Loucy (cell line): ENCODE measurements around the gene MED7.

Source experiments
- H2AFZ ChIP-seq: fragments of 200-600 bp; sonication (generic); 2 replicates; pipeline ENCODE4 v1.6.0; 2016; ENCODE audit warnings: antibody characterized with exemption, mild to moderate bottlenecking, low read length, moderate library complexity
- H3F3A ChIP-seq: fragments of 200-600 bp; 2 replicates; pipeline ENCODE4 v1.6.0; 2016; ENCODE audit warnings: antibody characterized with exemption, low read depth, mild to moderate bottlenecking
- H3K27me3 ChIP-seq: fragments of 200-600 bp; sonication (generic); 2 replicates; pipeline ENCODE4 v1.6.1; 2014; ENCODE audit warnings: low read length, mild to moderate bottlenecking; ENCODE audit not compliant: insufficient read depth, poor library complexity, severe bottlenecking
- H3K36me3 ChIP-seq: fragments of 200-600 bp; sonication (generic); 2 replicates; pipeline ENCODE4 v1.6.1; 2016; ENCODE audit warnings: low read length; ENCODE audit not compliant: insufficient read depth
- H3K4me1 ChIP-seq: fragments of 200-600 bp; sonication (generic); 2 replicates; pipeline ENCODE4 v1.5.1; 2014; ENCODE audit warnings: low read length, mild to moderate bottlenecking; ENCODE audit not compliant: insufficient read depth, poor library complexity, severe bottlenecking
- H3K4me2 ChIP-seq: fragments of 200-600 bp; sonication (generic); 2 replicates; pipeline ENCODE4 v1.6.0; 2014; ENCODE audit warnings: antibody characterized with exemption, low read length, low read depth, mild to moderate bottlenecking; ENCODE audit not compliant: poor library complexity, severe bottlenecking
- H3K4me3 ChIP-seq: fragments of 200-600 bp; sonication (generic); 2 replicates; pipeline ENCODE4 v1.5.1; 2014; ENCODE audit warnings: low read length, mild to moderate bottlenecking, mixed read lengths; ENCODE audit not compliant: poor library complexity, severe bottlenecking
- H3K79me2 ChIP-seq: fragments of 200-600 bp; sonication (generic); 2 replicates; pipeline ENCODE4 v1.6.1; 2014; ENCODE audit warnings: low read length; ENCODE audit not compliant: insufficient read depth
- H3K9ac ChIP-seq: fragments of 200-600 bp; sonication (generic); 2 replicates; pipeline ENCODE4 v1.6.0; 2014; ENCODE audit warnings: mild to moderate bottlenecking, low read depth, low read length, moderate library complexity; ENCODE audit not compliant: poor library complexity, severe bottlenecking
- H3K9me2 ChIP-seq: fragments of 200-600 bp; sonication (generic); replicated peaks from 2 replicates; pipeline ENCODE4 v1.6.1; 2016; ENCODE audit warnings: low read depth, low read length, mixed read lengths
- H3K9me3 ChIP-seq: fragments of 200-600 bp; sonication (generic); 2 replicates; pipeline ENCODE4 v1.6.1; 2014; ENCODE audit warnings: mild to moderate bottlenecking, antibody characterized with exemption, low read length, low read depth; ENCODE audit not compliant: insufficient read depth
- H4K20me1 ChIP-seq: fragments of 200-600 bp; sonication (generic); 2 replicates; pipeline ENCODE4 v1.6.0; 2014; ENCODE audit warnings: antibody characterized with exemption, low read length, mild to moderate bottlenecking; ENCODE audit not compliant: insufficient read depth, poor library complexity, severe bottlenecking
- EZH2phosphoT487 ChIP-seq: fragments of 200-600 bp; IDR thresholded peaks from 2 replicates; pipeline ENCODE4 v1.6.1; 2018; ENCODE audit warnings: antibody characterized with exemption, mild to moderate bottlenecking, moderate library complexity, borderline replicate concordance
- TF ChIP-seq, protein P1 (sequence below): fragments of 200-600 bp; sonication (generic); conservative IDR thresholded peaks from 2 replicates; pipeline ENCODE4 v1.5.1; 2014; ENCODE audit warnings: mild to moderate bottlenecking, antibody characterized with exemption, low read length

The MED7 gene, protein sequence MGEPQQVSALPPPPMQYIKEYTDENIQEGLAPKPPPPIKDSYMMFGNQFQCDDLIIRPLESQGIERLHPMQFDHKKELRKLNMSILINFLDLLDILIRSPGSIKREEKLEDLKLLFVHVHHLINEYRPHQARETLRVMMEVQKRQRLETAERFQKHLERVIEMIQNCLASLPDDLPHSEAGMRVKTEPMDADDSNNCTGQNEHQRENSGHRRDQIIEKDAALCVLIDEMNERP

DNA sequence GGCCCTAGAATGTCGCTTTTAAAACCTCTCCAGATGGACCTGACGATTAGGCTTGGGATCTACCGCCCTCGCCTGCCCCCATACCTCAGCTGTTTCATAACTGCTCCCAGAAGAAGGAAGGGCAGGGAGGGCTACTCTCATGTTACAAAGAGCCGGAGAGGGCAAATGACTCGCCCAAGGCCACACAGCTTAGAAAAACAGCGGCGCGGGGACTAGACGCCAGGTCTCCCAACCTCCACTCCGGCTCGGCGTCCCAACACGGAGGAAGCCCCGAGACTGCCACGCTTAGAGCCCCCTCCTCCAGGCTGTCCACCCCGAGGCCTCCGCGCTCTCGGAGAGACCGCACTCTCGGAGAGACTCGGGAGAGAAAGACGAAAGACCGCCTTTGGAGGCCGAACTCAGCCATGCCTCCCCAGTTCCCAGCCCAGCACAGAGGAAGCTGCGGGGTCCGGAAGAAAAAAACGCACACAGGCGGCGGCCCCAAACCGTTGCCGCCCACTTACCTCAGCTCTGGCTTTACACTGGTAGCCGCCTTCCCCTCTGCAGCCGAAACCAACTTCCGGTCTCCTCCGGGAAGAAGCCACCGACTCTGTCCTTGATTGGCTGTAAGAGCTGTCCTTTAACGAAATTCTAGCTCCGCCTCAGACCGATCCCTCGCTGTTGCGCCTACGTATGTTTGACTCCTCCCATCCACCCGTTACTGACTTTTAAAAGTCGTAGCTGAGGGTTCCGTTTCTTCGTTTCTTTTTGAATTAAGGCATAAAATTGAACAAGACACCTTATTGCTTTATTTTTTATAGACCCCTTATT, at the start of gene MED7:
Gene MED7, minus strand, starts transcription at position 549 of the 810 bp plus-strand sequence. CDS start 3,434 bp downstream, outside the sequence.
- Histone ChIP-seq H3K79me2 (peaks cover 24% of the 10 kb centered on the region), H3F3A (no peaks in the 10 kb centered on the region), H3K4me3 (peak within 1 kb of the TSS; percentile 97), H2AFZ (peak within 1 kb of the TSS; percentile 93), H3K27me3 (peaks cover 5% of the 10 kb centered on the region), H3K9me3 (no peaks in the 10 kb centered on the region), H3K9me2 (no peaks in the 10 kb centered on the region), H3K4me2 (peak within 1 kb of the TSS; percentile 76), H3K4me1 (peaks cover 4% of the 10 kb centered on the region), H3K36me3 (no peaks in the 10 kb centered on the region), H4K20me1 (no peaks in the 10 kb centered on the region), H3K9ac (peak within 1 kb of the TSS; percentile 97)
- TF ChIP-seq, protein P1, sequence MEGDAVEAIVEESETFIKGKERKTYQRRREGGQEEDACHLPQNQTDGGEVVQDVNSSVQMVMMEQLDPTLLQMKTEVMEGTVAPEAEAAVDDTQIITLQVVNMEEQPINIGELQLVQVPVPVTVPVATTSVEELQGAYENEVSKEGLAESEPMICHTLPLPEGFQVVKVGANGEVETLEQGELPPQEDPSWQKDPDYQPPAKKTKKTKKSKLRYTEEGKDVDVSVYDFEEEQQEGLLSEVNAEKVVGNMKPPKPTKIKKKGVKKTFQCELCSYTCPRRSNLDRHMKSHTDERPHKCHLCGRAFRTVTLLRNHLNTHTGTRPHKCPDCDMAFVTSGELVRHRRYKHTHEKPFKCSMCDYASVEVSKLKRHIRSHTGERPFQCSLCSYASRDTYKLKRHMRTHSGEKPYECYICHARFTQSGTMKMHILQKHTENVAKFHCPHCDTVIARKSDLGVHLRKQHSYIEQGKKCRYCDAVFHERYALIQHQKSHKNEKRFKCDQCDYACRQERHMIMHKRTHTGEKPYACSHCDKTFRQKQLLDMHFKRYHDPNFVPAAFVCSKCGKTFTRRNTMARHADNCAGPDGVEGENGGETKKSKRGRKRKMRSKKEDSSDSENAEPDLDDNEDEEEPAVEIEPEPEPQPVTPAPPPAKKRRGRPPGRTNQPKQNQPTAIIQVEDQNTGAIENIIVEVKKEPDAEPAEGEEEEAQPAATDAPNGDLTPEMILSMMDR: no peak
- TF ChIP-seq EZH2phosphoT487: no peak

DNA sequence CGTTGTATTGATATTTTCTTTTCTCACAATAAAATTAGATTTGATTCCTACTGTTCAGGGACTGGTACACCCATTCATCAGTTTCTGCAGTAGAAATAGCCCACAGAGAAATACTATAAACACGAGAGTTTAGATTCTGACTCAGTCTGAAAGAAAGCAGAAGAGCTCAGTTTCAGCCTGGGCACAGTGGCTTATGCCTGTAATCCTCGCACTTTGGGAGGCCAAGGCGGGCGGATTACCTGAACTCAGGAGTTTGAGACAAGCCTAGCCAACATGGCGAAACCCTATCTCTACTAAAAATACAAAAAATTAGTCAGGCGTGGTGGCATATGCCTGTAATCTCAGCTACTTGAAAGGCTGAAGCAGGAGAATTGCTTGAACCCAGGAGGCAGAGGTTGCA, 46.6 kb upstream of the MED7 start:
- Histone ChIP-seq H3K4me3 (peak overlapping the region; percentile 78), H3K27me3 (no peaks in the 10 kb centered on the region), H3K9ac (no peak overlapping the region), H2AFZ (no peak overlapping the region), H3K9me2 (no peaks in the 10 kb centered on the region), H3K79me2 (peaks cover 99% of the 10 kb centered on the region), H3F3A (no peaks in the 10 kb centered on the region), H3K36me3 (peaks cover 5% of the 10 kb centered on the region; the same call in 1 of the 2 replicates), H3K9me3 (no peaks in the 10 kb centered on the region), H3K4me1 (peaks cover 59% of the 10 kb centered on the region), H3K4me2 (peak overlapping the region; percentile 96), H4K20me1 (peaks cover 75% of the 10 kb centered on the region)
- TF ChIP-seq, protein P1: no peak
- no peak for TF ChIP-seq EZH2phosphoT487

DNA sequence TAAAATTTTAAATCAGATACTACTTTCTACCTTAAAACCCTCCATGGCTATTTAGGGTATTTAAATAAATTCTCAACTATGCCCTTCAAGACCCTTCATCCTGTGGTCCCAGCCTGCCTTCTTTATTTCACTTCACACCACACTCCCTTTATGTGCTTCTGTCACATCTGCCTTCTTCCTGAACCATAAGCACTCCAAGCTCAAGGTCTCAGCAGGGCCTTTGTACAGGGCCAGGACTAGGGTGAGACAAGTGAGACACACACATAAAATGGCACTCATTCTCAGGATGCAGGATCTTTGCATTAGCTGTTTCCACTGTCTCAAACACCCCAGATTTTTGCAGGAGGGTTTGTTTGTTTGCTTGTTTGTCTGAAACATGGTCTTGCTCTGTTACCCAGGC, 45.6 kb upstream of the MED7 start:
- TF ChIP-seq, protein P1: no peak
- no peak for TF ChIP-seq EZH2phosphoT487

More for the DNA sequence above, 45.6 kb upstream of the MED7 start:
- H2AFZ ChIP-seq: no peak overlapping the region
- H3K9me2 ChIP-seq: no peaks in the 10 kb centered on the region
- H3K4me2 ChIP-seq: peak overlapping the region; percentile 96
- peak overlapping the region; percentile 78 for H3K4me3 ChIP-seq
- peaks cover 5% of the 10 kb centered on the region; the same call in 1 of the 2 replicates for H3K36me3 ChIP-seq
- H3K27me3 ChIP-seq: no peaks in the 10 kb centered on the region
- peaks cover 59% of the 10 kb centered on the region for H3K4me1 ChIP-seq
- H3F3A ChIP-seq: no peaks in the 10 kb centered on the region
- peak overlapping the region; percentile 50 for H3K9ac ChIP-seq
- peaks cover 99% of the 10 kb centered on the region for H3K79me2 ChIP-seq
- no peaks in the 10 kb centered on the region for H3K9me3 ChIP-seq
- peaks cover 76% of the 10 kb centered on the region for H4K20me1 ChIP-seq
